Uterus (tissue), 4 donors: ENCODE measurements around the gene P3H2. TPM values are rescaled to one million over a fixed set of nuclear protein-coding genes. Genes with fewer than 3 reads are reported as not detected.
A peak's percentile ranks its signal among the peaks of the same experiment; 100 is the strongest.

Experiments
- DNase-seq, 2 donors: peaks; one replicate each; pipeline ENCODE4 v3.0.0-alpha.2; 2019 to 2020
- H3K27ac ChIP-seq, 2 donors: fragments of 200-600 bp; sonication (generic); 1 replicate in 1 of 2; 2 replicates in 1 of 2; pipeline ENCODE4 v1.5.1; 2016 to 2018
- H3K27me3 ChIP-seq, 2 donors: fragments of 200-600 bp; sonication (generic); one replicate each; pipeline ENCODE4 v1.5.1; 2018 to 2019; ENCODE audit warnings: control low read depth in 1 of 2
- H3K36me3 ChIP-seq, 2 donors: fragments of 200-600 bp; sonication (generic); one replicate each; pipeline ENCODE4 v1.5.1; 2019; ENCODE audit warnings: control low read depth in 1 of 2
- H3K4me1 ChIP-seq, 2 donors: fragments of 200-600 bp; sonication (generic); one replicate each; pipeline ENCODE4 v1.5.1; 2018 to 2019; ENCODE audit warnings: control low read depth in 1 of 2
- H3K4me3 ChIP-seq, 2 donors: fragments of 200-600 bp; sonication (generic); 1 replicate in 1 of 2; 2 replicates in 1 of 2; pipeline ENCODE4 v1.5.1; 2018 to 2019; ENCODE audit warnings: mild to moderate bottlenecking in 1 of 2
- H3K9me3 ChIP-seq, 2 donors: fragments of 200-600 bp; sonication (generic); one replicate each; pipeline ENCODE4 v1.5.1; 2019; ENCODE audit warnings: control low read depth in 1 of 2
- CTCF ChIP-seq, 4 experiments: fragments of 200-600 bp in 2 of 4; fragments of 450-650 bp in 2 of 4; sonication (generic) in 2 of 4; IDR thresholded peaks; one replicate each; pipeline ENCODE4 v1.5.1; 2016 to 2019; ENCODE audit warnings: antibody characterized with exemption in 4 of 4, mild to moderate bottlenecking in 2 of 4, moderate library complexity in 1 of 4
- POLR2A ChIP-seq, 2 donors: fragments of 450-650 bp; IDR thresholded peaks; one replicate each; pipeline ENCODE4 v1.6.1; 2016; ENCODE audit warnings: antibody characterized with exemption in 2 of 2, mild to moderate bottlenecking in 1 of 2, moderate library complexity in 1 of 2
- intact Hi-C: fragments of 100-400 bp; cut with DNase I; formaldehyde crosslinking; loops from one replicate; pipeline ENCODE4 v1.15.1; 2023; ENCODE audit warnings: low total_unique reads
- total RNA-seq, 4 donors: library from RNA; depleted of rRNA in 3 of 4; stranded (reverse); fragments of >200 nt in 3 of 4; gene quantifications; one replicate each; pipeline versions ENCODE4 v1.1.0 to v1.2.4, GENCODE V29; 2014 to 2023
- donor health status: DM: yes; HTN: yes; CAD: no.

Gene P3H2
- total RNA-seq, 4 donors from 2014 or later, result 12.6 to 441 (median 30.6) TPM

GRCh38 chr3:190019006-190019405 lies 101.7 kb downstream of the P3H2 start:
- intact Hi-C loops, result no loop called here
- Histone ChIP-seq H3K4me3 (no peak overlapping the region), H3K36me3 (no peaks in the 10 kb centered on the region), H3K27ac (no peak overlapping the region), H3K27me3 (no peaks in the 10 kb centered on the region), H3K4me1 (no peaks in the 10 kb centered on the region), H3K9me3 (no peaks in the 10 kb centered on the region)
- no peak for TF ChIP-seq CTCF (IDR thresholded peaks at IDR 0.05)
- no peak for TF ChIP-seq POLR2A (IDR thresholded peaks at IDR 0.05)
- no peak for DNase-seq

GRCh38 chr3:190018460-190018859 lies 102.2 kb downstream of the P3H2 start:
- Histone ChIP-seq H3K27me3 (no peaks in the 10 kb centered on the region), H3K36me3 (no peaks in the 10 kb centered on the region), H3K9me3 (no peaks in the 10 kb centered on the region), H3K4me1 (no peaks in the 10 kb centered on the region), H3K27ac (no peak overlapping the region), H3K4me3 (no peak overlapping the region)
- DNase-seq, result no peak
- TF ChIP-seq CTCF (IDR thresholded peaks at IDR 0.05), result no peak
- no peak for TF ChIP-seq POLR2A (IDR thresholded peaks at IDR 0.05)
- intact Hi-C loops, result no loop called here

DNA sequence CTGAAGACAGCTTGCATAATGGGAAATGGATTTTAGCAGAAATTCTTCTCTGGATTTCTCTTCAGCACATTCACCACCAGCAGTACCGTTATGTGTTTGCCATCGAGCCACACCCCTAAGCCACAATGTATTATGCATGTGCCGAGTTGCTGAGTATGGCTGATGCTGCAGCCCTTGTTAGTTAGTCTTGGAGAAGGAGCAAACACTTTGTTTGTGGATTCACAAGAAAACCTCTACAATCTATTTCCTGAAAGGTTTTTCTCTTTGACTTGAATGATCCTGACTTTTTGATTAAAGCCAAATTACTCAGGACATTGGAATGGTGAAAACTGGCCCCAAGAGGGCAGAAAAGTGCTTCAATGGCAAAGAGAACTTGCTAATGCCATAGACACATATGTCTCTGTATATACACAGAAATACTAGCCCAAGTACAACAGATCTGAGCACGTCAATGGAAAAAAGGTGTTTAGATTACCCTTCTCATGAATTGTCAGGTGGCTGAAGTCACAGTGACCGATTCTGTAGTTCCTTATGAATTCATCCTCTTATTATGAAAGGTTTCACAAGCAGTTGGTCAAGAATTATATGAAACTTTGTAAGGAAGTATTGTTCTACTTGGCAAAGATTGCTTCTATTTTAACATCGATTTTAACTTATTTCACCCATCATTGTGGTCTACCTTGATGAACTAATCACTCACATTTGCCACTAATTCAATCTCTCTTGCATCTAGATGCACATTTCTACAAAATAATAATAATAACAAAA lies 103.0 kb downstream of the P3H2 start:
- no peaks in the 10 kb centered on the region for H3K9me3 ChIP-seq
- H3K36me3 ChIP-seq, result no peaks in the 10 kb centered on the region
- peak in 1 of 2 donors; percentile 27 for DNase-seq
- H3K4me1 ChIP-seq, result no peaks in the 10 kb centered on the region
- intact Hi-C loops, result no loop called here
- H3K4me3 ChIP-seq, result no peak overlapping the region
- no peak overlapping the region for H3K27ac ChIP-seq
- no peaks in the 10 kb centered on the region for H3K27me3 ChIP-seq
- TF ChIP-seq POLR2A (IDR thresholded peaks at IDR 0.05) (no peak), CTCF (IDR thresholded peaks at IDR 0.05) (peak; percentile 16 to 36 (median 30))

DNA sequence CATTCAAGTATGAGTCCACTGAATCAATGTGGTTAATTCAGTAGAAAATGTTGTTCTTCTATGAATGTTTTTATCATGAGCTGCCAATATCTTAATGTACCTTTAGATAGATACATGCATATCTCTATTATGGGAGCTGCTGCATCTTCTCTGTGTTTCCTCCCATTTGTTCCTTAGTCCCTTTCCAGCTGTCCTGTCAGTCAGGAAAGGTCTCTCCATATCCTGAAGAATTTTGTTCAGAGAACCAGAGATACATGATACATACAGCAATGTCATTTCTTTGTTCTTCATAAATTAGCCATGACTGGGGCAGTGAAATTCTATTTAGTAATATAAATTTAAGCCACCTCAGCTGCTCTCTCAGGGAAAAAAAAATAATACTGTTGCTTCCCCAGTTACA lies 103.7 kb downstream of the P3H2 start:
- no peaks in the 10 kb centered on the region for H3K9me3 ChIP-seq
- H3K4me1 ChIP-seq, result no peaks in the 10 kb centered on the region
- intact Hi-C loops, result no loop called here
- H3K36me3 ChIP-seq, result no peaks in the 10 kb centered on the region
- DNase-seq, result no peak
- H3K27me3 ChIP-seq, result no peaks in the 10 kb centered on the region
- H3K27ac ChIP-seq, result no peak overlapping the region
- TF ChIP-seq CTCF (IDR thresholded peaks at IDR 0.05) (no peak), POLR2A (IDR thresholded peaks at IDR 0.05) (no peak)
- no peak overlapping the region for H3K4me3 ChIP-seq

- TF ChIP-seq POLR2A (IDR thresholded peaks at IDR 0.05), result no peak
- TF ChIP-seq CTCF (IDR thresholded peaks at IDR 0.05), result no peak
- no peaks in the 10 kb centered on the region for H3K9me3 ChIP-seq
- intact Hi-C loops, result no loop called here
These were observed 105.8 kb downstream of the P3H2 start for GRCh38 chr3:190014940-190015339.

More at GRCh38 chr3:190014940-190015339, 105.8 kb downstream of the P3H2 start:
- Histone ChIP-seq H3K4me1 (no peaks in the 10 kb centered on the region), H3K36me3 (no peaks in the 10 kb centered on the region), H3K4me3 (no peak overlapping the region), H3K27ac (no peak overlapping the region), H3K27me3 (no peaks in the 10 kb centered on the region)
- DNase-seq, result no peak
